ENCODE measurements around the gene KRT8. TPM values are rescaled to one million over a fixed set of nuclear protein-coding genes. Genes with fewer than 3 reads are reported as not detected.
A peak's percentile ranks its signal among the peaks of the same experiment; 100 is the strongest.

KRT8 gene
- polyA plus RNA-seq, 1 of the 3 experiments (the other 2 are of a cell fraction): 49.4 TPM

GRCh38 chr12:52876372-52876771 lies 28.5 kb downstream of the KRT8 start (continued):
- TF ChIP-seq, protein P1, sequence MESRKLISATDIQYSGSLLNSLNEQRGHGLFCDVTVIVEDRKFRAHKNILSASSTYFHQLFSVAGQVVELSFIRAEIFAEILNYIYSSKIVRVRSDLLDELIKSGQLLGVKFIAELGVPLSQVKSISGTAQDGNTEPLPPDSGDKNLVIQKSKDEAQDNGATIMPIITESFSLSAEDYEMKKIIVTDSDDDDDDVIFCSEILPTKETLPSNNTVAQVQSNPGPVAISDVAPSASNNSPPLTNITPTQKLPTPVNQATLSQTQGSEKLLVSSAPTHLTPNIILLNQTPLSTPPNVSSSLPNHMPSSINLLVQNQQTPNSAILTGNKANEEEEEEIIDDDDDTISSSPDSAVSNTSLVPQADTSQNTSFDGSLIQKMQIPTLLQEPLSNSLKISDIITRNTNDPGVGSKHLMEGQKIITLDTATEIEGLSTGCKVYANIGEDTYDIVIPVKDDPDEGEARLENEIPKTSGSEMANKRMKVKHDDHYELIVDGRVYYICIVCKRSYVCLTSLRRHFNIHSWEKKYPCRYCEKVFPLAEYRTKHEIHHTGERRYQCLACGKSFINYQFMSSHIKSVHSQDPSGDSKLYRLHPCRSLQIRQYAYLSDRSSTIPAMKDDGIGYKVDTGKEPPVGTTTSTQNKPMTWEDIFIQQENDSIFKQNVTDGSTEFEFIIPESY (IDR thresholded peaks at IDR 0.05; ENCODE audit: borderline replicate concordance, low read depth): no peak
- TF ChIP-seq JUND (IDR thresholded peaks at IDR 0.05) (no peak), RXRA (IDR thresholded peaks at IDR 0.05; ENCODE audit: borderline replicate concordance, low read depth) (no peak), EZH2phosphoT487 (IDR thresholded peaks at IDR 0.05; ENCODE audit: borderline replicate concordance, low read depth) (no peak)

GRCh38 chr12:52874573-52875435 lies 30.1 kb downstream of the KRT8 start:
- no peak for DNase-seq
- Histone ChIP-seq H3K36me3 (replicated peaks in 1 of 2; ENCODE audit: control insufficient read depth in 1 of 2, insufficient read depth in 2 of 2, low read length in 1 of 2) (no peaks in the 10 kb centered on the region), H3K4me2 (peak overlapping the region; percentile 29; the same call in 1 of the 2 replicates), H3K4me1 (ENCODE audit: control insufficient read depth in 1 of 2, insufficient read depth in 2 of 2, low read depth in 1 of 2, low read length in 1 of 2) (peaks cover 10 to 18% of the 10 kb centered on the region in 2 experiments; a peak in 3 of 4 replicates), H3K27me3 (ENCODE audit: insufficient read depth) (no peaks in the 10 kb centered on the region), H3K27ac (ENCODE audit: low read depth in 2 of 2, low read length in 1 of 2) (peak overlapping the region in 1 of 2 experiments; percentile 82; a peak in 2 of 4 replicates), H3K4me3 (ENCODE audit: low read depth in 2 of 2, low read length in 1 of 2) (peak overlapping the region in 1 of 2 experiments; percentile 47; a peak in 2 of 4 replicates), H3K79me2 (ENCODE audit: insufficient read depth) (no peaks in the 10 kb centered on the region), H3K9me3 (no peaks in the 10 kb centered on the region), H4K20me1 (ENCODE audit: insufficient read depth) (no peaks in the 10 kb centered on the region), H3K9me2 (no peaks in the 10 kb centered on the region), H2AFZ (ENCODE audit: low read depth) (peak overlapping the region; percentile 60; the same call in 1 of the 2 replicates), H3K9ac (peak overlapping the region; percentile 54; the same call in 1 of the 2 replicates), H3F3A (replicated peaks; ENCODE audit: insufficient read depth) (peaks cover 9% of the 10 kb centered on the region)
- ChIA-PET CTCF (interaction anchor here (0.9 to 4.2 kb wide), 11 partner anchors 9 to 731 kb away, joined by 3 to 34 read pairs (median 5); no protein-coding TSS in a partner anchor), POLR2A (no interaction called here)
- TF ChIP-seq TCF12 (IDR thresholded peaks at IDR 0.05) (no peak), EZH2phosphoT487 (IDR thresholded peaks at IDR 0.05; ENCODE audit: borderline replicate concordance, low read depth) (no peak), RFX5 (IDR thresholded peaks at IDR 0.05; ENCODE audit: low read length) (no peak), PBX3 (IDR thresholded peaks at IDR 0.05) (no peak), SIN3A (IDR thresholded peaks at IDR 0.05; ENCODE audit: borderline replicate concordance, low read depth, low read length) (no peak)
- 67% methylated on average over 10 of the region's 10 CpGs for WGBS (ENCODE audit: low lambda C conversion rate)

Data from SK-N-SH (cell line).